B cell (primary cell): ENCODE results near the gene THYN1.

Experiments
- CTCF ChIP-seq: fragments of 200-600 bp; IDR thresholded peaks from one replicate; pipeline ENCODE4 v1.8.0; 2022; ENCODE audit warnings: antibody characterized with exemption, mild to moderate bottlenecking
- EZH2 ChIP-seq: IDR thresholded peaks from 2 replicates; pipeline ENCODE4 v1.6.1; 2012; ENCODE audit warnings: borderline replicate concordance, low read depth, mild to moderate bottlenecking, moderate library complexity, low read length; ENCODE audit not compliant: insufficient read depth, poor library complexity, severe bottlenecking

GRCh38 chr11:134233729-134234179 lies 19.4 kb downstream of the THYN1 start:
- no peak for TF ChIP-seq EZH2
- no peak for TF ChIP-seq CTCF
